K562 (cell line): ENCODE measurements around the gene KHDRBS2. TPM values are rescaled to one million over a fixed set of nuclear protein-coding genes. Genes with fewer than 3 reads are reported as not detected.

Experiments used
- ATAC-seq: fragments of 200-7000 bp; cut with Tn5 transposase; 3 replicates; pipeline ENCODE4 v1.9.1; 2020; ENCODE audit warnings: moderate library complexity
- BruUV-seq: library from RNA; stranded (reverse); fragments of 400-500 nt; replicated peaks from 2 replicates; lab custom pipeline; 2021; lab: Mats Ljungman, UMichigan
- CTCF ChIA-PET: fragments of 300-600 bp; formaldehyde crosslinking; extraction: SDS; loops from one replicate; lab custom pipeline; 2021; ENCODE audit warnings: low intra/inter-chr PET ratio; lab: Yijun Ruan, JAX
- POLR2A ChIA-PET: fragments of 300-600, 350-650 bp; sonication (Branson Sonifier 250); formaldehyde crosslinking; extraction: SDS; loops from one replicate; lab custom pipeline; 2021; ENCODE audit warnings: antibody characterized with exemption, inconsistent platforms; lab: Yijun Ruan, JAX
- DNase-seq, 4 experiments: peaks; one replicate each; pipeline versions ENCODE4 v3.0.0 to v3.0.0-alpha.2; 2011 to 2018; ENCODE audit warnings: low spot score in 3 of 4, mixed read lengths in 3 of 4; ENCODE audit errors: extremely low read depth in 1 of 4
- FAIRE-seq: peaks from 2 replicates; lab custom pipeline; 2011; peaks lifted over from hg19 to GRCh38; lab: Jason Lieb, UNC
- H2AFZ ChIP-seq: 2 replicates; pipeline ENCODE4 v1.6.0; 2011; ENCODE audit warnings: low read depth, low read length, control low read depth, inconsistent platforms
- H3K27ac ChIP-seq: fragments of 200-600 bp; 3 replicates; pipeline ENCODE4 v1.8.0; 2011; ENCODE audit warnings: low read depth, mild to moderate bottlenecking, control low read depth, inconsistent platforms, low read length, moderate library complexity, mixed read lengths; ENCODE audit errors: extremely low read depth
- H3K27me3 ChIP-seq, 2 experiments: fragments of 300-600 bp in 1 of 2; 2 replicates in 1 of 2; 3 replicates in 1 of 2; pipeline versions ENCODE4 v1.6.0 to v1.8.0; 2011; ENCODE audit warnings: inconsistent platforms in 2 of 2, low read length in 2 of 2, mild to moderate bottlenecking in 1 of 2, mixed read lengths in 1 of 2, moderate library complexity in 1 of 2; ENCODE audit not compliant: control insufficient read depth in 2 of 2, insufficient read depth in 2 of 2
- H3K36me3 ChIP-seq: fragments of 300-600 bp; 3 replicates; pipeline ENCODE4 v1.8.0; 2011; ENCODE audit warnings: mild to moderate bottlenecking, low read length, inconsistent platforms; ENCODE audit not compliant: control insufficient read depth, insufficient read depth
- H3K4me1 ChIP-seq, 2 experiments: fragments of 200-600 bp in 1 of 2; replicated peaks in 1 of 2; 2 replicates in 1 of 2; 3 replicates in 1 of 2; pipeline versions ENCODE4 v1.5.1 to v1.8.0; 2011; ENCODE audit warnings: inconsistent platforms in 2 of 2, low read length in 2 of 2, mild to moderate bottlenecking in 1 of 2, mixed read lengths in 1 of 2, moderate library complexity in 1 of 2; ENCODE audit not compliant: control insufficient read depth in 2 of 2, insufficient read depth in 2 of 2
- H3K4me2 ChIP-seq: 2 replicates; pipeline ENCODE4 v1.6.1; 2011; ENCODE audit warnings: low read length, control low read depth, inconsistent platforms, mixed read lengths; ENCODE audit not compliant: insufficient read depth
- H3K4me3 ChIP-seq: fragments of 200-600 bp; sonication (generic), shearing (Covaris generic); 2 replicates; pipeline ENCODE4 v1.5.1; 2016; ENCODE audit warnings: control low read depth, inconsistent platforms
- H3K79me2 ChIP-seq: fragments of 200-600 bp; 3 replicates; pipeline ENCODE4 v1.8.0; 2011; ENCODE audit warnings: low read length, inconsistent platforms; ENCODE audit not compliant: control insufficient read depth, insufficient read depth
- H3K9ac ChIP-seq, 2 experiments: 2 replicates each; pipeline versions ENCODE4 v1.6.0 to v1.6.1; 2011; ENCODE audit warnings: low read depth in 2 of 2, low read length in 2 of 2, control low read depth in 1 of 2, inconsistent platforms in 1 of 2, mild to moderate bottlenecking in 1 of 2, mixed read lengths in 1 of 2; ENCODE audit not compliant: insufficient read depth in 1 of 2
- H3K9me1 ChIP-seq: one replicate; pipeline ENCODE4 v1.6.0; 2011; ENCODE audit warnings: inconsistent platforms, mild to moderate bottlenecking, low read length, moderate library complexity; ENCODE audit not compliant: control insufficient read depth, insufficient read depth
- H3K9me3 ChIP-seq: replicated peaks from 2 replicates; pipeline ENCODE4 v1.5.1; 2011; ENCODE audit warnings: low read depth, low read length, inconsistent platforms; ENCODE audit not compliant: control insufficient read depth, insufficient read depth
- H4K20me1 ChIP-seq: replicated peaks from 2 replicates; pipeline ENCODE4 v1.6.1; 2011; ENCODE audit warnings: low read length, inconsistent platforms, mixed read lengths; ENCODE audit not compliant: control insufficient read depth, insufficient read depth
- CBFA2T3 ChIP-seq: fragments of 450-650 bp; IDR thresholded peaks from 2 replicates; pipeline ENCODE4 v1.6.1; 2017
- CREB1 ChIP-seq, 2 experiments: sonication (generic) in 1 of 2; formaldehyde crosslinking in 1 of 2; IDR thresholded peaks; 2 replicates each; pipeline versions ENCODE4 v1.6.1 to v1.8.0; 2012 to 2022; ENCODE audit warnings: inconsistent platforms in 1 of 2, mild to moderate bottlenecking in 1 of 2, missing genetic modification reagents in 1 of 2, moderate library complexity in 1 of 2
- EZH2 ChIP-seq: IDR thresholded peaks from 2 replicates; pipeline ENCODE4 v1.6.1; 2012; ENCODE audit warnings: low read depth, mild to moderate bottlenecking, inconsistent platforms, low read length, borderline replicate concordance
- FUS ChIP-seq: fragments of 200-400 bp; formaldehyde crosslinking; optimal IDR thresholded peaks from 2 replicates; pipeline ENCODE3; 2017; ENCODE audit warnings: low read depth, low read length
- IFI16 ChIP-seq: fragments of 250-450 bp; sonication (Bioruptor Pico); IDR thresholded peaks from 2 replicates; pipeline ENCODE4 v2.1.2; 2022; ENCODE audit warnings: mild to moderate bottlenecking, inconsistent platforms
- KHSRP ChIP-seq: fragments of 450-650 bp; IDR thresholded peaks from 2 replicates; pipeline ENCODE4 v1.6.1; 2017
- MYNN ChIP-seq, 2 experiments: sonication (generic); formaldehyde crosslinking in 1 of 2; IDR thresholded peaks; 2 replicates each; pipeline versions ENCODE4 v1.5.0 to v1.6.1; 2016 to 2020; ENCODE audit warnings: antibody characterized with exemption in 1 of 2, missing genetic modification reagents in 1 of 2
- SIN3B ChIP-seq: fragments of 450-650 bp; IDR thresholded peaks from 2 replicates; pipeline ENCODE4 v1.6.1; 2017; ENCODE audit warnings: low read depth, mild to moderate bottlenecking, moderate library complexity
- SP2 ChIP-seq: IDR thresholded peaks from 2 replicates; pipeline ENCODE4 v1.6.1; 2011; ENCODE audit warnings: mild to moderate bottlenecking, low read depth, low read length, moderate library complexity; ENCODE audit not compliant: poor library complexity, severe bottlenecking; ENCODE audit errors: extremely low read depth
- U2AF2 ChIP-seq: fragments of 200-400 bp; formaldehyde crosslinking; optimal IDR thresholded peaks from 2 replicates; pipeline ENCODE3; 2017; ENCODE audit warnings: low read depth, mild to moderate bottlenecking, low read length
- ZKSCAN8 ChIP-seq: fragments of 200-800 bp; sonication (Bioruptor generic); IDR thresholded peaks from 2 replicates; pipeline ENCODE4 v1.6.1; 2016; ENCODE audit warnings: missing genetic modification characterization, missing compliant biosample characterization
- ZNF124 ChIP-seq: sonication (generic); formaldehyde crosslinking; IDR thresholded peaks from 2 replicates; pipeline ENCODE4 v1.8.1; 2022; ENCODE audit warnings: missing genetic modification reagents
- ZNF274 ChIP-seq: IDR thresholded peaks from 2 replicates; pipeline ENCODE4 v1.6.1; 2011; ENCODE audit warnings: low read depth, mild to moderate bottlenecking, low read length, moderate library complexity, borderline replicate concordance
- ZNF589 ChIP-seq: fragments of 200-800 bp; sonication (Bioruptor generic); IDR thresholded peaks from 2 replicates; pipeline ENCODE4 v1.6.1; 2016; ENCODE audit warnings: low read depth, missing genetic modification characterization, missing compliant biosample characterization
- WGBS: fragments of 100-300 bp; shearing (Covaris generic); methylation state at CpG from one replicate; pipeline ENCODE4 v1.1.6; 2016; ENCODE audit warnings: low coverage, mixed read lengths; ENCODE audit not compliant: insufficient coverage; ENCODE audit errors: missing lambda C conversion rate; 5-methylcytosine and 5-hydroxymethylcytosine counted together
- in situ Hi-C: fragments of 300-500 bp; cut with MboI; formaldehyde crosslinking; loops from 4 replicates; pipeline ENCODE4 v1.15.0; 2018; ENCODE audit warnings: inconsistent platforms, mixed read lengths
- intact Hi-C: fragments of 100-400 bp; cut with micrococcal nuclease; formaldehyde crosslinking; loops from 2 replicates; pipeline ENCODE4 v1.14.2; 2022
- polyA plus RNA-seq, 8 experiments: library from polyadenylated mRNA; depleted of rRNA in 4 of 8; stranded (reverse) in 5 of 8; unstranded in 3 of 8; fragments of >200 nt; fragmentation: Nextera tagmentation in 2 of 8; fragmentation: Illumina TruSeq in 1 of 8; extraction: Ambion mirVana in 2 of 8; extraction: Trizol in 1 of 8; gene quantifications; 2 replicates each; pipeline versions ENCODE4 v1.2.1 to v1.2.3, GENCODE V29; 2011 to 2014; ENCODE audit warnings: inconsistent platforms in 1 of 8, missing spikeins in 1 of 8
- total RNA-seq, 7 experiments: library from RNA; depleted of rRNA in 6 of 7; stranded (reverse); fragments of >200 nt in 6 of 7; fragmentation: Illumina TruSeq in 2 of 7; extraction: Trizol in 2 of 7; gene quantifications; 2 replicates each; pipeline versions ENCODE4 v1.2.1 to v1.2.3, GENCODE V29; 2011 to 2021; ENCODE audit warnings: low replicate concordance in 1 of 7
- TF ChIP-seq, protein P1 (sequence below): fragments of 250-450 bp; sonication (Bioruptor Pico); IDR thresholded peaks from 2 replicates; pipeline ENCODE4 v1.5.0; 2021
- TF ChIP-seq, protein P2 (sequence below): conservative IDR thresholded peaks from 2 replicates; pipeline ENCODE4 v1.6.1; 2011; ENCODE audit warnings: low read depth, mild to moderate bottlenecking, low read length; ENCODE audit not compliant: control insufficient read depth

Gene KHDRBS2
- total and polyA plus RNA-seq, 9 of the 15 experiments (the other 6 are each of a cell fraction or from before 2014, with no cell fraction given): not detected

GRCh38 chr6:61867635-61868034 is 418.4 kb downstream of the KHDRBS2 start:
- Histone ChIP-seq H3K79me2 (no peaks in the 10 kb centered on the region), H2AFZ (no peak overlapping the region), H3K36me3 (no peaks in the 10 kb centered on the region), H3K4me2 (no peak overlapping the region), H3K4me1 (no peaks in the 10 kb centered on the region), H4K20me1 (no peaks in the 10 kb centered on the region), H3K4me3 (no peak overlapping the region), H3K9ac (no peak overlapping the region), H3K9me3 (no peaks in the 10 kb centered on the region), H3K27me3 (no peaks in the 10 kb centered on the region), H3K27ac (no peak overlapping the region), H3K9me1 (no peaks in the 10 kb centered on the region)
- no peak for ATAC-seq
- ChIA-PET POLR2A (no interaction called here), CTCF (no interaction called here)
- intact Hi-C loops (no loop called here), in situ Hi-C loops (no loop called here)
- DNase-seq: no peak
- 0% methylated on average over 4 of the region's 4 CpGs for WGBS
- TF ChIP-seq, protein P1, sequence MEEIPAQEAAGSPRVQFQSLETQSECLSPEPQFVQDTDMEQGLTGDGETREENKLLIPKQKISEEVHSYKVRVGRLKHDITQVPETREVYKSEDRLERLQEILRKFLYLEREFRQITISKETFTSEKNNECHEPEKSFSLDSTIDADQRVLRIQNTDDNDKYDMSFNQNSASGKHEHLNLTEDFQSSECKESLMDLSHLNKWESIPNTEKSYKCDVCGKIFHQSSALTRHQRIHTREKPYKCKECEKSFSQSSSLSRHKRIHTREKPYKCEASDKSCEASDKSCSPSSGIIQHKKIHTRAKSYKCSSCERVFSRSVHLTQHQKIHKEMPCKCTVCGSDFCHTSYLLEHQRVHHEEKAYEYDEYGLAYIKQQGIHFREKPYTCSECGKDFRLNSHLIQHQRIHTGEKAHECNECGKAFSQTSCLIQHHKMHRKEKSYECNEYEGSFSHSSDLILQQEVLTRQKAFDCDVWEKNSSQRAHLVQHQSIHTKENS (CRISPR knock-in tag): no peak
- no peak for TF ChIP-seq IFI16 (CRISPR knock-in tag)
- TF ChIP-seq MYNN (IDR thresholded peaks at IDR 0.05): no peak
- TF ChIP-seq MYNN (CRISPR knock-in tag; IDR thresholded peaks at IDR 0.05): no peak
- TF ChIP-seq CREB1 (IDR thresholded peaks at IDR 0.05): no peak
- TF ChIP-seq CREB1 (CRISPR knock-in tag; IDR thresholded peaks at IDR 0.05): no peak
- no peak for TF ChIP-seq SIN3B
- TF ChIP-seq EZH2: no peak
- TF ChIP-seq, protein P2, sequence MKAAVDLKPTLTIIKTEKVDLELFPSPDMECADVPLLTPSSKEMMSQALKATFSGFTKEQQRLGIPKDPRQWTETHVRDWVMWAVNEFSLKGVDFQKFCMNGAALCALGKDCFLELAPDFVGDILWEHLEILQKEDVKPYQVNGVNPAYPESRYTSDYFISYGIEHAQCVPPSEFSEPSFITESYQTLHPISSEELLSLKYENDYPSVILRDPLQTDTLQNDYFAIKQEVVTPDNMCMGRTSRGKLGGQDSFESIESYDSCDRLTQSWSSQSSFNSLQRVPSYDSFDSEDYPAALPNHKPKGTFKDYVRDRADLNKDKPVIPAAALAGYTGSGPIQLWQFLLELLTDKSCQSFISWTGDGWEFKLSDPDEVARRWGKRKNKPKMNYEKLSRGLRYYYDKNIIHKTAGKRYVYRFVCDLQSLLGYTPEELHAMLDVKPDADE: no peak
- TF ChIP-seq ZNF124 (CRISPR knock-in tag): no peak
- no peak for TF ChIP-seq SP2
- TF ChIP-seq U2AF2: no peak
- TF ChIP-seq ZKSCAN8 (CRISPR knock-in tag): no peak
- TF ChIP-seq FUS: no peak
- no peak for TF ChIP-seq KHSRP
- TF ChIP-seq ZNF274: no peak
- no peak for TF ChIP-seq ZNF589
- TF ChIP-seq CBFA2T3: no peak
- no TSS peak for BruUV-seq
- no peak for FAIRE-seq
